Measurements from ENCODE around the gene SLC37A1. TPM values are rescaled to one million over a fixed set of nuclear protein-coding genes. Genes with fewer than 3 reads are reported as not detected.

Gene SLC37A1
- total RNA-seq, 6 donors from 2014 or later = 20.8 to 70.2 (median 36.8) TPM

- TF ChIP-seq POLR2A (IDR thresholded peaks at IDR 0.05) = no peak
- TF ChIP-seq CTCF (IDR thresholded peaks at IDR 0.05) = no peak
- no peak for TF ChIP-seq EP300 (IDR thresholded peaks at IDR 0.05)
- no peak for TF ChIP-seq POLR2AphosphoS5 (IDR thresholded peaks at IDR 0.05)
- Histone ChIP-seq H3K27ac (no peak overlapping the region), H3K27me3 (no peaks in the 10 kb centered on the region), H3K36me3 (no peaks in the 10 kb centered on the region), H3K4me1 (peaks cover 0 to 8% (median 0%) of the 10 kb centered on the region in 4 donors), H3K9me3 (no peaks in the 10 kb centered on the region), H3K4me3 (no peak overlapping the region)
- WGBS, 2 donors = 83% methylated on average over 7 of the region's 7 CpGs
- ATAC-seq (ENCODE audit: low FRiP score in 2 of 2) (no peak), DNase-seq (no peak)
Observed at GRCh38 chr21:42623694-42624093, 110.0 kb downstream of the SLC37A1 start.

GRCh38 chr21:42624095-42624790, 110.6 kb downstream of the SLC37A1 start:
- Histone ChIP-seq H3K27me3 (no peaks in the 10 kb centered on the region), H3K4me3 (no peak overlapping the region), H3K27ac (no peak overlapping the region), H3K4me1 (peaks cover 0 to 8% (median 0%) of the 10 kb centered on the region in 4 donors), H3K9me3 (no peaks in the 10 kb centered on the region), H3K36me3 (no peaks in the 10 kb centered on the region)
- ATAC-seq (ENCODE audit: low FRiP score in 2 of 2) (no peak), DNase-seq (peak in 1 of 2 donors; percentile 20)
- TF ChIP-seq POLR2AphosphoS5 (IDR thresholded peaks at IDR 0.05) (no peak), POLR2A (IDR thresholded peaks at IDR 0.05) (no peak), EP300 (IDR thresholded peaks at IDR 0.05) (no peak), CTCF (IDR thresholded peaks at IDR 0.05) (no peak)
- WGBS, 2 donors = 43 to 50% methylated on average over 13 of the region's 13 CpGs

GRCh38 chr21:42624936-42625335, 111.3 kb downstream of the SLC37A1 start:
- Histone ChIP-seq H3K4me1 (peaks cover 0 to 8% (median 0%) of the 10 kb centered on the region in 4 donors), H3K27me3 (no peaks in the 10 kb centered on the region), H3K27ac (no peak overlapping the region), H3K4me3 (no peak overlapping the region), H3K9me3 (no peaks in the 10 kb centered on the region), H3K36me3 (no peaks in the 10 kb centered on the region)
- TF ChIP-seq EP300 (IDR thresholded peaks at IDR 0.05) (no peak), CTCF (IDR thresholded peaks at IDR 0.05) (no peak), POLR2A (IDR thresholded peaks at IDR 0.05) (no peak), POLR2AphosphoS5 (IDR thresholded peaks at IDR 0.05) (no peak)
- 79 to 89% methylated on average over 6 of the region's 6 CpGs for WGBS, 2 donors
- DNase-seq (peak in 1 of 2 donors; percentile 6), ATAC-seq (ENCODE audit: low FRiP score in 2 of 2) (no peak)

- ATAC-seq (ENCODE audit: low FRiP score in 2 of 2) (no peak), DNase-seq (peak; percentile 5 to 40)
- Histone ChIP-seq H3K4me3 (no peak overlapping the region), H3K4me1 (peaks cover 0 to 4% (median 0%) of the 10 kb centered on the region in 4 donors), H3K27me3 (no peaks in the 10 kb centered on the region), H3K9me3 (no peaks in the 10 kb centered on the region), H3K36me3 (no peaks in the 10 kb centered on the region), H3K27ac (no peak overlapping the region)
- TF ChIP-seq POLR2A (IDR thresholded peaks at IDR 0.05) (no peak), CTCF (IDR thresholded peaks at IDR 0.05) (no peak), POLR2AphosphoS5 (IDR thresholded peaks at IDR 0.05) (no peak), EP300 (IDR thresholded peaks at IDR 0.05) (no peak)
- WGBS, 2 donors = 93 to 95% methylated on average over 14 of the region's 14 CpGs
Observed at GRCh38 chr21:42626171-42626570, 112.5 kb downstream of the SLC37A1 start.
